Measurements from ENCODE around the gene RBMS2.
A peak's percentile ranks its signal among the peaks of the same experiment; 100 is the strongest.

DNA sequence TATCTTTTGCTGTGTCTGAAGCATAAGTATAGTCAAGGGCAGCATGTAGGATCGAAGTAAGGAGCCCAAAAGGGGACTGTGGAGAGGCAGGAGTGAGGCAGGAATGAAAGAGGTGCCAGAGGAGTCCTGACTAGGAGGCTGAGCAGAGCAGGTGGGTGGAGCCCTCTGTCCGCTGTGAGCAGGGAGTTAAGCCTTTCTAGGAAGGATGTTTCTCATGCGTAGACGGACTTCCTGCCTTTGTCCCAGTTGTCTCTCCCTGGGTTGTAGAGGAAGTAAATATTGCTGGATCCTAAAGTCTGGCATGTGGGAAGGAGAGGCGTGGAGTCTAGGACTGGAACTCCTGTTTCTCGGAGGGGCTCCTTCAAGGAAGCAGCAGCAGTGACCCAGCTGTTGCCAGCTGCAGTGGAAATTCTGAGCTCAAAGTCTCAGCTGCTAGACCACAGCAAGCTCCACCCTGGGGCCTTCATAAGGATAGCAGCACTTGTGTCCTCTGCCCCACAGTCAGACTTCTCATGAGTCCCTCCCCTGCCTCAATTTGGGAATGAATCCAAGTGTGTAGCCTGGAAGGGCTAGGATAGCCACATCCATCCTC, 44.0 kb downstream of the RBMS2 start:
- no peak for TF ChIP-seq CTCF (IDR thresholded peaks at IDR 0.05)
- peak; percentile 82 to 86 for TF ChIP-seq POLR2AphosphoS5 (IDR thresholded peaks at IDR 0.05)
- no peak for TF ChIP-seq POLR2A (IDR thresholded peaks at IDR 0.05; ENCODE audit: low read depth)
